ENCODE results near the gene CHMP2B. TPM values are rescaled to one million over a fixed set of nuclear protein-coding genes. Genes with fewer than 3 reads are reported as not detected.

The CHMP2B gene, protein sequence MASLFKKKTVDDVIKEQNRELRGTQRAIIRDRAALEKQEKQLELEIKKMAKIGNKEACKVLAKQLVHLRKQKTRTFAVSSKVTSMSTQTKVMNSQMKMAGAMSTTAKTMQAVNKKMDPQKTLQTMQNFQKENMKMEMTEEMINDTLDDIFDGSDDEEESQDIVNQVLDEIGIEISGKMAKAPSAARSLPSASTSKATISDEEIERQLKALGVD
- total RNA-seq (2022) (45.5 and 62.2 TPM in 2 replicates), Bru-seq, nascent RNA (percentile 92 among the genes with signal in this experiment), BruChase-seq, experiment 1, labeled RNA remaining after a 6-hour chase (percentile 94 among the genes with signal in this experiment), BruChase-seq, experiment 2, labeled RNA remaining after a 2-hour chase (percentile 89 among the genes with signal in this experiment)
- long read RNA-seq, transcript CHMP2B-201 (6 exons, 2,557 nt), result major isoform, 176 of 193 reads
- long read RNA-seq, partial matches to known transcripts, result 1 of 193 reads
- long read RNA-seq, other reads (novel, unspliced or antisense), result 13 of 193 reads

- TF ChIP-seq CTCF (IDR thresholded peaks at IDR 0.05; ENCODE audit: unreplicated experiment), result no peak
- CTCF ChIA-PET, result interaction anchor here (0.6 to 1.2 kb wide), 3 partner anchors 32 to 359 kb away, joined by 3 to 6 read pairs (median 3); no protein-coding TSS in a partner anchor
- intact Hi-C loops (cut with micrococcal nuclease), result loop anchor here (1.0 to 10.0 kb wide), 2 partner anchors 21 to 232 kb away; partner anchors contain the start of gene VGLL3
- Mint-ChIP-seq H3K4me3 (ENCODE audit: unreplicated experiment) (peak within 1 kb of the TSS; percentile 97), H3K27me3 (ENCODE audit: insufficient read depth, unreplicated experiment) (no peaks in the 10 kb centered on the region), H3K27ac (ENCODE audit: low read depth, unreplicated experiment) (peak within 1 kb of the TSS; percentile 99), H3K4me1 (ENCODE audit: insufficient read depth, unreplicated experiment) (peaks cover 29% of the 10 kb centered on the region), H3K36me3 (ENCODE audit: insufficient read depth, unreplicated experiment) (peaks cover 5% of the 10 kb centered on the region), H3K9me3 (ENCODE audit: unreplicated experiment) (no peaks in the 10 kb centered on the region)
- peak; percentile 93 for DNase-seq (ENCODE audit: unreplicated experiment)
- BruUV-seq (replicated peaks), result no TSS peak
- POLR2A ChIA-PET, result interaction anchor here (0.5 to 7.2 kb wide), 25 partner anchors 9 to 1564 kb away, joined by 3 to 49 read pairs (median 3); partner anchors contain the start of genes C3orf38, CGGBP1, VGLL3 and ZNF654
Measured at GRCh38 chr3:87227104-87227834, at the start of gene CHMP2B. Gene CHMP2B (plus strand): TSS chr3:87227309. CDS start chr3:87227523, 214 bp downstream.

DNA sequence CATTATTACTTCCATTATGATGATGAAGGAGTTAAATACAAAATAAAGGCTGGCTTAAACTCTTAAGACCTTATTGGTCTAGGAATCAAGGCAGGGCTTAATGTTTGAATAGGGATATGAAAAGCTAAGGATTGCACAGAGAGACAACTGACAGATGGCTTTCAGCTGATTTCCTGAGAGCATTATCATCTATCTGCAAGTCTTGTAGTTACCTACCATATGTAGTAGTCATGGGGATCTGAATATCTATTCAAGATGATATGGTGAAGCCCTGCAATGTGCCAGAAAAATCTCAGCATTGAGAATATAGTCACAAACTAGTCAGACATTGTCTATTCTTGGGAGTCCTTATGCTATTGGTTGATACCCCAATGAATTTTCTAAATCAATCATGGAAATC lies 47.5 kb upstream of the CHMP2B start:
- H3K36me3 Mint-ChIP-seq (ENCODE audit: insufficient read depth, unreplicated experiment), result no peaks in the 10 kb centered on the region

DNA sequence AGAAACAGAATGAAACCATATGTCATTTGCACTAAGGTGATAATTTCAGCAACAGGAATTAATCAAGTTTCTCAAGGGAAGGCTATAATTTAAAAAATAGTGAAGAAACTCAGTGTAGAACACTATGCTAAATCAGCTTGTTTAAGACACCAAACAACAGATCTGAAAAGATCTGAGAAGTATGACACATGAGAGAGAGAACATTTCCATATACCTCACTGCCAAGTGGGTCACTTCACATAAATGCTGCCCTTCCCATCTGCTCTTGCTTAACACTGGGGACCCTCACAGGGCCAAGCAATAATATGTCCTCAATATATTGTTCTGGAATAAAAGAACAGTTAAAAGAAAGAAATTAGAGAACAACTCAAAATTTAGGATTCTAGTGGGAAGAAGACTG lies 45.6 kb upstream of the CHMP2B start:
- Mint-ChIP-seq H3K4me3 (ENCODE audit: unreplicated experiment) (no peak overlapping the region), H3K27me3 (ENCODE audit: insufficient read depth, unreplicated experiment) (no peaks in the 10 kb centered on the region), H3K27ac (ENCODE audit: low read depth, unreplicated experiment) (no peak overlapping the region), H3K9me3 (ENCODE audit: unreplicated experiment) (no peaks in the 10 kb centered on the region), H3K36me3 (ENCODE audit: insufficient read depth, unreplicated experiment) (no peaks in the 10 kb centered on the region), H3K4me1 (ENCODE audit: insufficient read depth, unreplicated experiment) (no peaks in the 10 kb centered on the region)
- intact Hi-C loops (cut with micrococcal nuclease), result no loop called here
- CTCF ChIA-PET, result interaction anchor here (0.6 to 3.5 kb wide), 3 partner anchors 11 to 408 kb away, joined by 3 to 12 read pairs (median 4); no protein-coding TSS in a partner anchor
- no TSS peak for BruUV-seq (replicated peaks)
- POLR2A ChIA-PET, result interaction anchor here (0.7 kb wide), 1 partner anchor 405 kb away, joined by 3 read pairs; no protein-coding TSS in a partner anchor
- no peak for TF ChIP-seq CTCF (IDR thresholded peaks at IDR 0.05; ENCODE audit: unreplicated experiment)
- DNase-seq (ENCODE audit: unreplicated experiment), result no peak

More for the DNA sequence above, 47.5 kb upstream of the CHMP2B start:
- no peak for TF ChIP-seq CTCF (IDR thresholded peaks at IDR 0.05; ENCODE audit: unreplicated experiment)
- intact Hi-C loops (cut with micrococcal nuclease), result no loop called here
- Mint-ChIP-seq H3K27me3 (ENCODE audit: insufficient read depth, unreplicated experiment) (no peaks in the 10 kb centered on the region), H3K27ac (ENCODE audit: low read depth, unreplicated experiment) (no peak overlapping the region), H3K4me3 (ENCODE audit: unreplicated experiment) (no peak overlapping the region), H3K4me1 (ENCODE audit: insufficient read depth, unreplicated experiment) (no peaks in the 10 kb centered on the region), H3K9me3 (ENCODE audit: unreplicated experiment) (no peaks in the 10 kb centered on the region)
- ChIA-PET POLR2A (interaction anchor here (1.0 to 1.1 kb wide), 2 partner anchors 48 to 97 kb away, joined by 3 read pairs; no protein-coding TSS in a partner anchor), CTCF (interaction anchor here (0.6 to 3.5 kb wide), 4 partner anchors 9 to 562 kb away, joined by 3 to 22 read pairs (median 10); no protein-coding TSS in a partner anchor)
- no TSS peak for BruUV-seq (replicated peaks)
- no peak for DNase-seq (ENCODE audit: unreplicated experiment)
